NCI-H460 (cell line): ENCODE results near the gene OR2W1. TPM values are rescaled to one million over a fixed set of nuclear protein-coding genes. Genes with fewer than 3 reads are reported as not detected.
A peak's percentile ranks its signal among the peaks of the same experiment; 100 is the strongest.

Experiments used
- DNase-seq: peaks from one replicate; pipeline ENCODE4 v3.0.0-alpha.2; 2016; ENCODE audit warnings: low read depth; ENCODE audit errors: extremely low read depth
- total RNA-seq: library from RNA; depleted of rRNA; stranded (reverse); fragments of >200 nt; shearing (Covaris generic); gene quantifications from 2 replicates; pipeline ENCODE4 v1.2.3, GENCODE V29; 2014; rRNA removed

The OR2W1 gene
- total RNA-seq, 1 experiment from 2014 or later, result not detected

GRCh38 chr6:29005183-29005885, 39.6 kb downstream of the OR2W1 start, which contains the start of gene ZNF311:
Gene ZNF311 (minus strand): TSS chr6:29005315. CDS start chr6:29003954, 1,361 bp downstream.
- peak; percentile 28 for DNase-seq

GRCh38 chr6:28996844-28997510, 48.0 kb downstream of the OR2W1 start:
- DNase-seq, result no peak

GRCh38 chr6:28995093-28995650, 49.8 kb downstream of the OR2W1 start:
- no peak for DNase-seq

Other genes with a start within 250 kb of the OR2W1 start
- 59.6 and 62.8 TPM in 2 replicates for gene TRIM27, start 121.2 kb downstream of the OR2W1 start, total RNA-seq
- gene ZNF311, start 39.9 kb downstream of the OR2W1 start, total RNA-seq, result 0.20 and 0.32 TPM in 2 replicates
- not detected in 2 replicates for gene OR2B3, start 42.1 kb upstream of the OR2W1 start, total RNA-seq
- not detected in 2 replicates for gene OR2J1, start 54.3 kb upstream of the OR2W1 start, total RNA-seq
- not detected in 2 replicates for gene OR2J3, start 62.9 kb upstream of the OR2W1 start, total RNA-seq
- gene OR2J2, start 125.7 kb upstream of the OR2W1 start, total RNA-seq, result not detected in 2 replicates